ENCODE data around the gene PIP4K2B. TPM values are rescaled to one million over a fixed set of nuclear protein-coding genes. Genes with fewer than 3 reads are reported as not detected.
A peak's percentile ranks its signal among the peaks of the same experiment; 100 is the strongest.

Gene PIP4K2B
- total and polyA plus RNA-seq, 9 of the 15 experiments (the other 6 are each of a cell fraction or from before 2014, with no cell fraction given): 3.7 to 29.9 (median 23.0) TPM

DNA sequence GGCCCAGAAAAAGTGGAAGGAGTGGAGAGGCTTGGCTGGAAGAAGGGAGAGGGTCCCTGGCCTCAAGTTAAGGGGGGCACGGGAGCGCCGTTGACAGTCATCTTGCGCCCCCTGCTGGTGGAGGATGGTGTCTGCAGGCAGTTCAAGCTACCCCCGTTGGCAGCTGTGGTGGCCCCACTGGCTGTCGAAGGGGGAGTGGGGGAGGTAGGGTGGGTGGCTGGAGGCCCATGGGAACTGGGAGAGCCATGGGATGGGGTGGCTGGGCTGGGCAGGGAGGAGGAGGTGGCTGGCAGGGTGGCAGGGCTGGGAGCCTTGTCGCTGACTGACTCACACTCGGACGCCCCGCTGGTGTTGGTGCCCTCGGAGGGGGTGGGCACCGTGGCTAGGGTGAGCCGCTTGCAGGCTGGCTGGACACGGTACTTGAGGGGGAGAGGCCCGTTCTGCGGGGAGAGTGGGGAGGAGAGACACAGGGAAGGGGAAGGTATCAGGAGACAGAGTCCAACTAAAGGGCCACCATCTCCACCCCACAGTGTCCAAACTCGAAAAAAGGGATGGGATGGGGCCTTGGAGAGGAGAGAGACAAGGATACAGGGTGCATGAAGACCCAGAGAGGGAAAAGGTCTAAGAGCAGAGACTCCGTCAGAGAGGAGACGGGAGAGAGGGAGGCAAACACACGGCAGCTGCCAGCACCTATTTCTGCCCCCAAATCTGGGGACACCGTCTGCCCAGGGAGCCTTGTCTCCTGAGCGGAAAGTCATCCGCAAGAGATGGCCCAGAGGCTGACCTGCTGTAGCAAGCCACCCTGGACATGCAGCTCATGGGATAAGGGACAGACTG is 64.0 kb downstream of the PIP4K2B start (continued):
- TF ChIP-seq BRF1 (IDR thresholded peaks at IDR 0.05; ENCODE audit: borderline replicate concordance, extremely low read depth, insufficient read length) (no peak), FOXP1 (CRISPR knock-in tag; IDR thresholded peaks at IDR 0.05) (no peak), FOXJ2 (tag; IDR thresholded peaks at IDR 0.05) (no peak), TFAM (CRISPR knock-in tag; conservative IDR thresholded peaks at IDR 0.05) (no peak), ZNF124 (CRISPR knock-in tag; IDR thresholded peaks at IDR 0.05) (no peak), ZFX (CRISPR knock-in tag; IDR thresholded peaks at IDR 0.05) (no peak), CTBP1 (IDR thresholded peaks at IDR 0.05; ENCODE audit: borderline replicate concordance) (no peak), ZNF217 (CRISPR knock-in tag; IDR thresholded peaks at IDR 0.05) (no peak), ZNF561 (CRISPR knock-in tag; conservative IDR thresholded peaks at IDR 0.05) (no peak), GTF2E2 (tag; IDR thresholded peaks at IDR 0.05) (no peak), MBD2 (IDR thresholded peaks at IDR 0.05; ENCODE audit: borderline replicate concordance, low read depth) (no peak), ZNF75A (CRISPR knock-in tag; IDR thresholded peaks at IDR 0.05) (no peak), POLR2A (conservative IDR thresholded peaks at IDR 0.05) (peak; percentile 51)
- TF ChIP-seq, protein P1, sequence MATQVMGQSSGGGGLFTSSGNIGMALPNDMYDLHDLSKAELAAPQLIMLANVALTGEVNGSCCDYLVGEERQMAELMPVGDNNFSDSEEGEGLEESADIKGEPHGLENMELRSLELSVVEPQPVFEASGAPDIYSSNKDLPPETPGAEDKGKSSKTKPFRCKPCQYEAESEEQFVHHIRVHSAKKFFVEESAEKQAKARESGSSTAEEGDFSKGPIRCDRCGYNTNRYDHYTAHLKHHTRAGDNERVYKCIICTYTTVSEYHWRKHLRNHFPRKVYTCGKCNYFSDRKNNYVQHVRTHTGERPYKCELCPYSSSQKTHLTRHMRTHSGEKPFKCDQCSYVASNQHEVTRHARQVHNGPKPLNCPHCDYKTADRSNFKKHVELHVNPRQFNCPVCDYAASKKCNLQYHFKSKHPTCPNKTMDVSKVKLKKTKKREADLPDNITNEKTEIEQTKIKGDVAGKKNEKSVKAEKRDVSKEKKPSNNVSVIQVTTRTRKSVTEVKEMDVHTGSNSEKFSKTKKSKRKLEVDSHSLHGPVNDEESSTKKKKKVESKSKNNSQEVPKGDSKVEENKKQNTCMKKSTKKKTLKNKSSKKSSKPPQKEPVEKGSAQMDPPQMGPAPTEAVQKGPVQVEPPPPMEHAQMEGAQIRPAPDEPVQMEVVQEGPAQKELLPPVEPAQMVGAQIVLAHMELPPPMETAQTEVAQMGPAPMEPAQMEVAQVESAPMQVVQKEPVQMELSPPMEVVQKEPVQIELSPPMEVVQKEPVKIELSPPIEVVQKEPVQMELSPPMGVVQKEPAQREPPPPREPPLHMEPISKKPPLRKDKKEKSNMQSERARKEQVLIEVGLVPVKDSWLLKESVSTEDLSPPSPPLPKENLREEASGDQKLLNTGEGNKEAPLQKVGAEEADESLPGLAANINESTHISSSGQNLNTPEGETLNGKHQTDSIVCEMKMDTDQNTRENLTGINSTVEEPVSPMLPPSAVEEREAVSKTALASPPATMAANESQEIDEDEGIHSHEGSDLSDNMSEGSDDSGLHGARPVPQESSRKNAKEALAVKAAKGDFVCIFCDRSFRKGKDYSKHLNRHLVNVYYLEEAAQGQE (IDR thresholded peaks at IDR 0.05; ENCODE audit: borderline replicate concordance): peak; percentile 75
- TF ChIP-seq, protein P1 (CRISPR knock-in tag; IDR thresholded peaks at IDR 0.05; ENCODE audit: low read depth): no peak
- TF ChIP-seq, protein P2, sequence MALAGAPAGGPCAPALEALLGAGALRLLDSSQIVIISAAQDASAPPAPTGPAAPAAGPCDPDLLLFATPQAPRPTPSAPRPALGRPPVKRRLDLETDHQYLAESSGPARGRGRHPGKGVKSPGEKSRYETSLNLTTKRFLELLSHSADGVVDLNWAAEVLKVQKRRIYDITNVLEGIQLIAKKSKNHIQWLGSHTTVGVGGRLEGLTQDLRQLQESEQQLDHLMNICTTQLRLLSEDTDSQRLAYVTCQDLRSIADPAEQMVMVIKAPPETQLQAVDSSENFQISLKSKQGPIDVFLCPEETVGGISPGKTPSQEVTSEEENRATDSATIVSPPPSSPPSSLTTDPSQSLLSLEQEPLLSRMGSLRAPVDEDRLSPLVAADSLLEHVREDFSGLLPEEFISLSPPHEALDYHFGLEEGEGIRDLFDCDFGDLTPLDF (CRISPR knock-in tag; IDR thresholded peaks at IDR 0.05): no peak
- TF ChIP-seq, protein P3, sequence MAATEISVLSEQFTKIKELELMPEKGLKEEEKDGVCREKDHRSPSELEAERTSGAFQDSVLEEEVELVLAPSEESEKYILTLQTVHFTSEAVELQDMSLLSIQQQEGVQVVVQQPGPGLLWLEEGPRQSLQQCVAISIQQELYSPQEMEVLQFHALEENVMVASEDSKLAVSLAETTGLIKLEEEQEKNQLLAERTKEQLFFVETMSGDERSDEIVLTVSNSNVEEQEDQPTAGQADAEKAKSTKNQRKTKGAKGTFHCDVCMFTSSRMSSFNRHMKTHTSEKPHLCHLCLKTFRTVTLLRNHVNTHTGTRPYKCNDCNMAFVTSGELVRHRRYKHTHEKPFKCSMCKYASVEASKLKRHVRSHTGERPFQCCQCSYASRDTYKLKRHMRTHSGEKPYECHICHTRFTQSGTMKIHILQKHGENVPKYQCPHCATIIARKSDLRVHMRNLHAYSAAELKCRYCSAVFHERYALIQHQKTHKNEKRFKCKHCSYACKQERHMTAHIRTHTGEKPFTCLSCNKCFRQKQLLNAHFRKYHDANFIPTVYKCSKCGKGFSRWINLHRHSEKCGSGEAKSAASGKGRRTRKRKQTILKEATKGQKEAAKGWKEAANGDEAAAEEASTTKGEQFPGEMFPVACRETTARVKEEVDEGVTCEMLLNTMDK (IDR thresholded peaks at IDR 0.05; ENCODE audit: borderline replicate concordance, insufficient read depth, low read depth, low read length, poor library complexity, severe bottlenecking): peak; percentile 89
